OCI-LY7 (cell line): Measurements from ENCODE around the gene ZFP36L2.

Source experiments
- CTCF ChIP-seq: fragments of 200-600 bp; sonication (generic); conservative IDR thresholded peaks from 2 replicates; pipeline ENCODE4 v1.5.1; 2014; ENCODE audit warnings: mild to moderate bottlenecking, antibody characterized with exemption, low read length, moderate library complexity, mixed read lengths
- EZH2phosphoT487 ChIP-seq: fragments of 200-600 bp; sonication (generic); IDR thresholded peaks from 2 replicates; pipeline ENCODE4 v1.6.1; 2018; ENCODE audit warnings: low read depth, borderline replicate concordance, mild to moderate bottlenecking, mixed run types, antibody characterized with exemption, low read length, moderate library complexity, mixed read lengths

DNA sequence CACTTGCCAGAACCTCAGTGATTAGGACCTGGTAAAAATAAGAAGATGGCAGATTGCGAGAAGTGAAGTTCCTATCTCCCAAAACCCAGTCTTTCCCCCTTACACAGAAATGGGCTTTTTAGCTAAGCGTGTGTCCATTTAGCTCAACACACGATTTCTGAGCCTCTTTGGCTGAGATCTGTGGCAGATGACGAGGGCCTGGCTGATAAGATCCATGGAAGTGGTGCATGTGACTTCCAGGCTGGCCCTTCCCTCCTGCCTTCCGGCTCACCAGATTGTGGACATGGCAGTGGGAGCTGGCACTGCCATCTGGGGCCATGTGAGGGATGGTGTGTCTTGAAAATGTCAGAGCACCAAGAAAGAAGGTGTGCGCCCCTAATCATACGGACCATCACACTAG, 41.0 kb upstream of the ZFP36L2 start:
- TF ChIP-seq CTCF (no peak), EZH2phosphoT487 (no peak)
